Mammary epithelial cell (primary cell): ENCODE data around the gene SAA2.

Experiments used
- EZH2 ChIP-seq: IDR thresholded peaks from 2 replicates; pipeline ENCODE4 v1.6.1; 2012; ENCODE audit warnings: low read length, inconsistent platforms, borderline replicate concordance
- TF ChIP-seq, protein P1 (sequence below), 2 donors: IDR thresholded peaks in 1 of 2; conservative IDR thresholded peaks in 1 of 2; 2 replicates each; pipeline ENCODE4 v1.5.1; 2011 to 2012; ENCODE audit warnings: inconsistent platforms in 2 of 2, low read length in 2 of 2, mild to moderate bottlenecking in 2 of 2, control low read depth in 1 of 2, low read depth in 1 of 2; ENCODE audit not compliant: insufficient read depth in 1 of 2; ENCODE audit errors: extremely low read depth in 1 of 2

DNA sequence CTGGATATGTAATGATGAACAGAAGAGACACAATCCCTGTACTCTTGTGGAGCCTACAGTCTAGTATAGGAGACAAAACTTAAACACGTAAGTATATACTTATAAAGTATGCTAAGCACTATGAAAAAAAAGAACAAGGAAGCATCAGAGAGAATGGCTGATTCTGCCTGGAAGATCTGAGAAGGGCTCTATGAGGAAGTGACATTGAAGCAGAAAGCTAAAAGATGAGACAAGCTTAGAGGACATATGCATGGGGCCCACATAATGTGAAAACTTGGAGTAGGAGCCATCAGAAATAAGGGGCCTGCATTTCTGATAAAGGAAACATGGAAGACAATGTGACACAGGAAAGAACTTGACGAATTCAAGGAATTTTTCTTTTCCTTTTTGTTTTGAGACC lies 34.2 kb upstream of the SAA2 start:
- TF ChIP-seq, protein P1, sequence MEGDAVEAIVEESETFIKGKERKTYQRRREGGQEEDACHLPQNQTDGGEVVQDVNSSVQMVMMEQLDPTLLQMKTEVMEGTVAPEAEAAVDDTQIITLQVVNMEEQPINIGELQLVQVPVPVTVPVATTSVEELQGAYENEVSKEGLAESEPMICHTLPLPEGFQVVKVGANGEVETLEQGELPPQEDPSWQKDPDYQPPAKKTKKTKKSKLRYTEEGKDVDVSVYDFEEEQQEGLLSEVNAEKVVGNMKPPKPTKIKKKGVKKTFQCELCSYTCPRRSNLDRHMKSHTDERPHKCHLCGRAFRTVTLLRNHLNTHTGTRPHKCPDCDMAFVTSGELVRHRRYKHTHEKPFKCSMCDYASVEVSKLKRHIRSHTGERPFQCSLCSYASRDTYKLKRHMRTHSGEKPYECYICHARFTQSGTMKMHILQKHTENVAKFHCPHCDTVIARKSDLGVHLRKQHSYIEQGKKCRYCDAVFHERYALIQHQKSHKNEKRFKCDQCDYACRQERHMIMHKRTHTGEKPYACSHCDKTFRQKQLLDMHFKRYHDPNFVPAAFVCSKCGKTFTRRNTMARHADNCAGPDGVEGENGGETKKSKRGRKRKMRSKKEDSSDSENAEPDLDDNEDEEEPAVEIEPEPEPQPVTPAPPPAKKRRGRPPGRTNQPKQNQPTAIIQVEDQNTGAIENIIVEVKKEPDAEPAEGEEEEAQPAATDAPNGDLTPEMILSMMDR (conservative IDR thresholded peaks at IDR 0.05 in 1 of 2, IDR thresholded peaks at IDR 0.05 in 1 of 2; ENCODE audit: extremely low read depth in 1 of 2, insufficient read depth in 1 of 2, low read depth in 1 of 2, low read length in 2 of 2) = no peak
- no peak for TF ChIP-seq EZH2
